Diencephalon (tissue), 1 donor: Measurements from ENCODE around the gene GRIN2D. TPM values are rescaled to one million over a fixed set of nuclear protein-coding genes. Genes with fewer than 3 reads are reported as not detected.

Experiments used
- total RNA-seq: library from RNA; depleted of rRNA; stranded (reverse); fragments of >200 nt; gene quantifications from one replicate; pipeline ENCODE4 v1.2.3, GENCODE V29; 2014

GRIN2D gene
- 15.7 TPM for total RNA-seq

GRCh38 chr19:48393559-48394330, at the start of gene GRIN2D:
TSS of gene GRIN2D (plus strand) at chr19:48393668. CDS start at chr19:48398393, 4,725 bp downstream.

GRCh38 chr19:48363810-48364597, 29.5 kb upstream of the GRIN2D start, which contains the start of the genes SYNGR4 and TMEM143:
TSS of gene SYNGR4 (plus strand) at chr19:48364367. CDS start at chr19:48365843, 1,476 bp downstream.
TSS of gene TMEM143 (minus strand) at chr19:48363940. CDS start at chr19:48363920, 20 bp downstream.

DNA sequence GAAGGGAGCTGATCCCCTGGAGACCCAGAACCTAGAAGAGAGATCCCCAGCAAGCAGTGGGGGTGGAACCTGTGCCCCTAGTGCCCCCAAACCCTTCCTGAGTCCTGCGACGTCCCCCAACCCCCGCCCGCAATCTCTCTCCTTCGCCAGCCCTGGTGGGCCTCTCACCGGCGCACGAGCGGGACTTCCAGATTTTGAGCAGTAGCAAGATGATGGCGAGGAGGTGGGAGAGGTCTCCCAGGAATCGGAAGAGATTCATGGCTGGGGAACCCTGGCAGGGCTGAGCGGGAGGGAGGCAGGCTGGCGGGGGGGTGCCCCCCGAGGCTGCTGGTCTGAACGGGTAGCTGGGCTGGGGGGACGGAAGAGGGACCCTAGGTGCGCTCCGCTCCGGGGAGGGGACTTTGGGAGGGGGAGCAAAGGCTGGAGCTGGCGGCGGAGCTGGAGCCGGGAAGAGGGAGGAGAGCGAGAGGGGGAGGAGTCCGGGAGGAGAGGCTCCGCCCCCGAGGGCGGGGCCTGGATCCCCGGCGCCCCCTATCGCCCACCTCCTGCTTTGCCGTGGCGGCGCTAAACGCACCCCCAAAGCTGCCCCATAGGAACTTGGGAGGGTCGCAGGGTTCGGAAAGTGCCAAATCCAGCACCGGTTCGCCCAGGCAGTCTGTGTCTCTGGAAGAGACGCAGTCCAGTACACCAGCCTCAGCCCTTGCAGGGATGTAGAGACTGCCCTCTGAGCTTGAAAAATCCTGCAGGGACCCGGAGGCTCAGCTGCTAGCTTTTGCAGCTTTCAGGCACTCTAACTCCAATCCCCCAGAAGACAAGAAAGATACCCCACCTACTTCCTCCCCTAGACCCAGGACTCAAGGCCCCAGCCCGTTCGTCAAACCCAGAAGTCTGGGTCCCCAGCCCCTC, 2.1 kb upstream of the GRIN2D start, which contains the start of gene KDELR1:
TSS of gene KDELR1 (minus strand) at position 452 of the 906 bp plus-strand sequence. CDS start at position 259, 193 bp downstream.

Other genes with a start within 250 kb of the GRIN2D start
- gene LIG1, start 223.3 kb upstream of the GRIN2D start, total RNA-seq = 26.3 TPM
- 3.7 TPM for gene ZSWIM9, start 223.0 kb upstream of the GRIN2D start, total RNA-seq
- 30.7 TPM for gene CARD8, start 137.8 kb upstream of the GRIN2D start, total RNA-seq
- gene ZNF114, start 123.6 kb upstream of the GRIN2D start, total RNA-seq = 9.0 TPM
- 4.6 TPM for gene EMP3, start 68.1 kb upstream of the GRIN2D start, total RNA-seq
- gene TMEM143, start 29.7 kb upstream of the GRIN2D start, total RNA-seq = 6.0 TPM
- gene SYNGR4, start 29.3 kb upstream of the GRIN2D start, total RNA-seq = not detected
- 35.3 TPM for gene KDELR1, start 2.1 kb upstream of the GRIN2D start, total RNA-seq
- 11.8 TPM for gene GRWD1, start 52.3 kb downstream of the GRIN2D start, total RNA-seq
- gene KCNJ14, start 61.9 kb downstream of the GRIN2D start, total RNA-seq = 0.92 TPM
- gene CYTH2, start 75.7 kb downstream of the GRIN2D start, total RNA-seq = 57.7 TPM
- 16.4 TPM for gene LMTK3, start 118.2 kb downstream of the GRIN2D start, total RNA-seq
- gene SULT2B1, start 158.5 kb downstream of the GRIN2D start, total RNA-seq = not detected
- not detected for gene SPACA4, start 213.1 kb downstream of the GRIN2D start, total RNA-seq
- gene FAM83E, start 221.4 kb downstream of the GRIN2D start, total RNA-seq = not detected
- 1,122 TPM for gene RPL18, start 225.5 kb downstream of the GRIN2D start, total RNA-seq
- gene SPHK2, start 225.8 kb downstream of the GRIN2D start, total RNA-seq = 12.5 TPM
- 7.6 TPM for gene DBP, start 243.7 kb downstream of the GRIN2D start, total RNA-seq